ENCODE results near the gene RRAGD. TPM values are rescaled to one million over a fixed set of nuclear protein-coding genes. Genes with fewer than 3 reads are reported as not detected.

RRAGD gene
- total RNA-seq, 1 donor from 2014 or later, result 14.7 TPM

DNA sequence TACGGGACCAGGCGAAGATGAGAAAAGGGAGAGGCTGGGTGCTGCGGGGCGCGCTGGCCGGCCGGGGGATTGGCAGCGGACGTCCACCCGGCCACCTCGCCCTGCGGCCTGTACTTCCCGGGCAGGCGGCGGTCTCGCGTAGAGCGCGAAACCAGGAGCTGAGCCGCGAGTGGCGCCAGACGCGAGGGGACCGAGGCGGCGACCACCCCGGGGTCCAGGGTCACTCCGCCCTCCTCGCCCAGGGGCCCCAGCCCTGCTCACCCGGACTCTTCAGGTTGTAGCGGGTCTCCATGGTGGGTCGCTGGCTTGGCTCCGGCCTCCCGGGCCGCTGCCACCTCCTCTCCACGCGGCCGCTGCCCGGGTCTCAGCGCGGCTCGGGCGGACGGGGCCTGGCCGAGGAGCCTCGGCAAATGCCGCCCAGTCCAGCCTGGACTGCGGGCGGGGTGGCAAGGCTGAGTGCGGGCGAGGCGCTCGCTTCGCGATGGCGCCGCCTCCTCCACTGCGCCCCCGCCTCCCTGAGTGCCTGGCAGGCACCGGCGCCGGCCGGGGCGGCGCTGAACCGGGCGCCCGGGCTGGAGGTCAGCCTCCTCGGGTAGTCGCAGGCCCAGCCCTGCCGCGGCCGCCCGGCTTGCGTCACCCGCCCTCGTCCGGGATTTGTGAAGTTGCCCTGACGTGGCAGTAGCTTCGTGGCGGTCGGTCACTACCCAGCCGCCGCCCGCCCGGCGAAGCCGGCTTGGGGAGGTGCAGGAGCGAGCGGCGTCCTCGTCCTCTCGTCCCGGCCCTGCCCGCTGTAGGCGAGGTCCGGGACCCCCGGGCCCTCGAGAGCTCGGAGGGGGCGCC, 59.6 kb downstream of the RRAGD start, which contains the start of gene UBE2J1:
TSS of gene UBE2J1 (minus strand) at position 445 of the 840 bp plus-strand sequence. CDS start at position 292, 153 bp downstream.
- H3K9me3 Mint-ChIP-seq (ENCODE audit: unreplicated experiment), result peaks cover 4% of the 10 kb centered on the region
- DNase-seq, result peak; percentile 91
- H3K4me3 Mint-ChIP-seq (ENCODE audit: unreplicated experiment), result peak within 1 kb of the TSS; percentile 94
- H3K36me3 Mint-ChIP-seq (ENCODE audit: unreplicated experiment), result no peaks in the 10 kb centered on the region
- peaks cover 11% of the 10 kb centered on the region for H3K4me1 Mint-ChIP-seq (ENCODE audit: low read depth, unreplicated experiment)
- H3K27me3 Mint-ChIP-seq (ENCODE audit: unreplicated experiment), result peaks cover 7% of the 10 kb centered on the region
- TF ChIP-seq, protein P1, sequence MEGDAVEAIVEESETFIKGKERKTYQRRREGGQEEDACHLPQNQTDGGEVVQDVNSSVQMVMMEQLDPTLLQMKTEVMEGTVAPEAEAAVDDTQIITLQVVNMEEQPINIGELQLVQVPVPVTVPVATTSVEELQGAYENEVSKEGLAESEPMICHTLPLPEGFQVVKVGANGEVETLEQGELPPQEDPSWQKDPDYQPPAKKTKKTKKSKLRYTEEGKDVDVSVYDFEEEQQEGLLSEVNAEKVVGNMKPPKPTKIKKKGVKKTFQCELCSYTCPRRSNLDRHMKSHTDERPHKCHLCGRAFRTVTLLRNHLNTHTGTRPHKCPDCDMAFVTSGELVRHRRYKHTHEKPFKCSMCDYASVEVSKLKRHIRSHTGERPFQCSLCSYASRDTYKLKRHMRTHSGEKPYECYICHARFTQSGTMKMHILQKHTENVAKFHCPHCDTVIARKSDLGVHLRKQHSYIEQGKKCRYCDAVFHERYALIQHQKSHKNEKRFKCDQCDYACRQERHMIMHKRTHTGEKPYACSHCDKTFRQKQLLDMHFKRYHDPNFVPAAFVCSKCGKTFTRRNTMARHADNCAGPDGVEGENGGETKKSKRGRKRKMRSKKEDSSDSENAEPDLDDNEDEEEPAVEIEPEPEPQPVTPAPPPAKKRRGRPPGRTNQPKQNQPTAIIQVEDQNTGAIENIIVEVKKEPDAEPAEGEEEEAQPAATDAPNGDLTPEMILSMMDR (IDR thresholded peaks at IDR 0.05; ENCODE audit: partially characterized antibody, unreplicated experiment), result no peak
- H3K27ac Mint-ChIP-seq (ENCODE audit: unreplicated experiment), result peak within 1 kb of the TSS; percentile 96

DNA sequence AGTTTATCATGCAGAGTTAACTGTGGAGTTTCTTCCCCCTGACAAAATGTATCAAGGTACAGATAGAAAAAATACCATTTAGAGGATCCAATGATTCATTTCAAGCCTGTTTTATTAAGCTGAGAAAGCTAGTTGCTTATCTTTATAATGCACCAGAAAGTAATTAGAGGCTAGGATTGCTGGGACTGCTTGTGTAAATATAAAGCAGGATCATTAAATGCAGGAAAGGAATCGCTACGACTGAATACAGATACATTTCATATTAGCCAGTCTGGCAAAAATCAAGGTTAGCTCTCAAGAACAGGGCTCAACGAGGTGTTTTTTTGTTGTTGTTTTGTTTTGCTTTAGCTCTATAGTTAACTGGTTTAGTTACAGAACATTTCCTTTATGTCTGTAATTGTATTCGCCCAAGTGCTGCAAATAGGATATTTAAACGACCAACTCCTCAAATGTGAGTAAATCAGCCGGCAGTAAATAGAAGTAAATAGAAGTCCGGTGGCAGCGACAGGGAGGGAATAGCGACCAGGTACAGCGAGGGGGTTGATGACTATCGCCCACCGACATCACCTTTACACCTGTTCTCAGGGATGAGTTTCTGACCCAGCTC, 60.3 kb downstream of the RRAGD start:
- peaks cover 4% of the 10 kb centered on the region for H3K9me3 Mint-ChIP-seq (ENCODE audit: unreplicated experiment)
- no peaks in the 10 kb centered on the region for H3K36me3 Mint-ChIP-seq (ENCODE audit: unreplicated experiment)
- peak overlapping the region; percentile 96 for H3K27ac Mint-ChIP-seq (ENCODE audit: unreplicated experiment)
- peak overlapping the region; percentile 94 for H3K4me3 Mint-ChIP-seq (ENCODE audit: unreplicated experiment)
- no peak for DNase-seq
- H3K27me3 Mint-ChIP-seq (ENCODE audit: unreplicated experiment), result peaks cover 7% of the 10 kb centered on the region
- H3K4me1 Mint-ChIP-seq (ENCODE audit: low read depth, unreplicated experiment), result peaks cover 10% of the 10 kb centered on the region
- TF ChIP-seq, protein P1 (IDR thresholded peaks at IDR 0.05; ENCODE audit: partially characterized antibody, unreplicated experiment), result no peak

DNA sequence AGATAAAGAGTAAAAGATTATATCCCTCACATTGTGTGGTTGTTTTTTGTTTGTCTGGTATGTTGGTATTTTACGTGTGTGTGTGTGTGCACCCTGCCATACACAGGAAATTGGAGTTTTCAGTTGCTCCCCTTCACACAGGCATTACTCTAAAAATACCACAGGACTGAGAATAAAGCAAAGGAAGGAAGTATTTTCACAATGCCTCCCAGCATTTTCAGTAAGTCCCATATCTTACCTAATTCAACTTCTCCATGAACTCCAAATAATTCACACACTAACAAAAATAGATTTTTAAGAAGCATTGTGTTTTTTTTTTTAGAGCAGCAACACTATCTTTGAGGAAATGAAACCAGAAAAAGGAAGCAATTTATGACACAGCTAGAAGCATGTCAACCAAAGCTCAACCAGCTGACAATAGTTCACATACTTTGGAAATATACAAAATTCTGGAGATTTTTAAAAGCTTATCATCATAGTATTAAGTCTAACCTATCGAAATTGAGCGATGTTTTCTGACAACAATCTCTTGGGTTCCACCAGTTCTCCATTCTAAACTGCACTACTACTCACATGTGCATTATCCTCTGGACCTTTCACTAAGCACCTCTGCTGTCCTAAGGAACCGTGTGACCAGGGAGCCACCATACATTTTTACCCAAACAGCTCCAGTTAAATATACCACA, 61.6 kb downstream of the RRAGD start:
- no peak overlapping the region for H3K27ac Mint-ChIP-seq (ENCODE audit: unreplicated experiment)
- TF ChIP-seq, protein P1 (IDR thresholded peaks at IDR 0.05; ENCODE audit: partially characterized antibody, unreplicated experiment), result no peak
- peaks cover 7% of the 10 kb centered on the region for H3K4me1 Mint-ChIP-seq (ENCODE audit: low read depth, unreplicated experiment)
- no peaks in the 10 kb centered on the region for H3K36me3 Mint-ChIP-seq (ENCODE audit: unreplicated experiment)
- H3K4me3 Mint-ChIP-seq (ENCODE audit: unreplicated experiment), result peak overlapping the region; percentile 94
- H3K9me3 Mint-ChIP-seq (ENCODE audit: unreplicated experiment), result peaks cover 4% of the 10 kb centered on the region
- no peak for DNase-seq
- H3K27me3 Mint-ChIP-seq (ENCODE audit: unreplicated experiment), result peaks cover 7% of the 10 kb centered on the region

DNA sequence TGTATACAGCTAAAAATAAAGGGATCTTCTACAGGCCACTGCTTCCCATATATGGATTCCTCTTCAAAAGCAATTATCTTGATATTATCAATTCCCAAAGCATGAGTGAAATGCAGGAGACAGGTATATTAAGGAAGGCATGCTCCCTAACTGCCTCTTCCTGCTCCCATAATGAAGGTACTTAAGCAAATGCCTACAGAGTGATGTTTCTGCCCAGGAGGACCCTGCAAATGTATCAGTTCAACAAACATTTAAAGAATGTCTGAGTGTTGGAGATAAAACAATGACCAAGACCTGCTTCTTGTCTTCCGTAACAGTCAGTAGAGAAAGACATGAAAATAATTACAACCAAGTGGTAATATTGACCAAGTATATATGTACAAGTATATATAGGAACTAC, 63.7 kb downstream of the RRAGD start:
- H3K4me1 Mint-ChIP-seq (ENCODE audit: low read depth, unreplicated experiment), result peaks cover 2% of the 10 kb centered on the region
- TF ChIP-seq, protein P1 (IDR thresholded peaks at IDR 0.05; ENCODE audit: partially characterized antibody, unreplicated experiment), result no peak

More for the DNA sequence above, 63.7 kb downstream of the RRAGD start:
- Mint-ChIP-seq H3K4me3 (ENCODE audit: unreplicated experiment) (no peak overlapping the region), H3K9me3 (ENCODE audit: unreplicated experiment) (peaks cover 2% of the 10 kb centered on the region), H3K27me3 (ENCODE audit: unreplicated experiment) (peaks cover 3% of the 10 kb centered on the region), H3K27ac (ENCODE audit: unreplicated experiment) (no peak overlapping the region), H3K36me3 (ENCODE audit: unreplicated experiment) (no peaks in the 10 kb centered on the region)
- DNase-seq, result no peak

Measured in glutamatergic neuron (in vitro differentiated cells).